Measurements from ENCODE around the gene VAV3.

DNA sequence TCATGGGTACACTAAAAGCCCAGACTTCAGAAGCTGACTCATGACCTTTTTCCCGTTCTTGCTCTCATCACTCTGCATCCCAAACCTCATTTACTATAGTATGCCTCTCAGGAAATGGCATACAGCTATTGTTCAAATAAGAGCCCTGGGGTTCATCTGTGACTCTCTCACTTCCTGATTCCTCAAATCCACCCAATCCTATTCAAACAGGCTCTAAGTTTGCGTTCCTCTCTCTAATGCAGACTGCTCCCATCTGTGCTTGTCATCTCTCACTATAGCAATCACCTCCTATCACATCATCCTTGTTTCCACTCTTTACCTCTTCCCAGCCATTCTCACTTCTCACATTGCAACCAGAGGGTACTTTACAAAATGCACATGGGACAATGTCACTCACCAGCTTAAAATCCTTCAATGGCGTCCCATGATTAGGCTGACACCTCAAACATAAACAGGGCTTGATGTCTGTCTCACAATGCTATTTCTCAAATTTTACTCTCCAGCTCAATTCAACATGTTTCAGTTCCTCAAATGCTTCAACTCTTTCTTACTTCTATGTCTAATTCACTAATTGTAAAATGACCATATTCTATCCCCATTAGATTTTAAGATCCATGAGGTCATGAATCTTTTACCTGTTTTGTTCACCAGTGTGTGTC, 415.7 kb downstream of the VAV3 start:
- TF ChIP-seq, protein P1, sequence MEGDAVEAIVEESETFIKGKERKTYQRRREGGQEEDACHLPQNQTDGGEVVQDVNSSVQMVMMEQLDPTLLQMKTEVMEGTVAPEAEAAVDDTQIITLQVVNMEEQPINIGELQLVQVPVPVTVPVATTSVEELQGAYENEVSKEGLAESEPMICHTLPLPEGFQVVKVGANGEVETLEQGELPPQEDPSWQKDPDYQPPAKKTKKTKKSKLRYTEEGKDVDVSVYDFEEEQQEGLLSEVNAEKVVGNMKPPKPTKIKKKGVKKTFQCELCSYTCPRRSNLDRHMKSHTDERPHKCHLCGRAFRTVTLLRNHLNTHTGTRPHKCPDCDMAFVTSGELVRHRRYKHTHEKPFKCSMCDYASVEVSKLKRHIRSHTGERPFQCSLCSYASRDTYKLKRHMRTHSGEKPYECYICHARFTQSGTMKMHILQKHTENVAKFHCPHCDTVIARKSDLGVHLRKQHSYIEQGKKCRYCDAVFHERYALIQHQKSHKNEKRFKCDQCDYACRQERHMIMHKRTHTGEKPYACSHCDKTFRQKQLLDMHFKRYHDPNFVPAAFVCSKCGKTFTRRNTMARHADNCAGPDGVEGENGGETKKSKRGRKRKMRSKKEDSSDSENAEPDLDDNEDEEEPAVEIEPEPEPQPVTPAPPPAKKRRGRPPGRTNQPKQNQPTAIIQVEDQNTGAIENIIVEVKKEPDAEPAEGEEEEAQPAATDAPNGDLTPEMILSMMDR (IDR thresholded peaks at IDR 0.05 in 8 of 11, conservative IDR thresholded peaks at IDR 0.05 in 3 of 11): no peak
- TF ChIP-seq POLR2A (IDR thresholded peaks at IDR 0.05): no peak

All from spleen (tissue), 7 donors.